ENCODE results near the gene SPTB. TPM values are rescaled to one million over a fixed set of nuclear protein-coding genes. Genes with fewer than 3 reads are reported as not detected.
A peak's percentile ranks its signal among the peaks of the same experiment; 100 is the strongest.

Gene SPTB
- total and polyA plus RNA-seq, 7 experiments from 2014 or later, result 0.05 to 0.12 (median 0.05) TPM; not detected in 4

- Histone ChIP-seq H3K27ac (ENCODE audit: low read depth, low read length) (no peak overlapping the region), H3K4me3 (ENCODE audit: low read length) (no peak overlapping the region), H3K4me1 (ENCODE audit: control insufficient read depth in 2 of 2, insufficient read depth in 2 of 2, low read length in 2 of 2) (peaks cover 15 to 45% of the 10 kb centered on the region in 2 donors), H3K27me3 (ENCODE audit: control insufficient read depth in 2 of 2, insufficient read depth in 2 of 2, low read length in 2 of 2) (peaks cover 3 to 14% of the 10 kb centered on the region in 2 donors), H3K9me3 (ENCODE audit: control insufficient read depth in 2 of 3, low read length in 3 of 3) (no peaks in the 10 kb centered on the region), H3K36me3 (ENCODE audit: control insufficient read depth in 2 of 3, insufficient read depth in 3 of 3, low read length in 3 of 3) (no peaks in the 10 kb centered on the region)
- intact Hi-C loops (cut with micrococcal nuclease), result no loop called here
- POLR2A ChIA-PET, result no interaction called here
- Mint-ChIP-seq H3K9me3 (peaks cover 0 to 2% (median 0%) of the 10 kb centered on the region in 11 donors), H3K4me1 (peaks cover 15 to 65% (median 29%) of the 10 kb centered on the region in 7 donors), H3K27me3 (peaks cover 38 to 78% (median 59%) of the 10 kb centered on the region in 5 donors), H3K4me3 (no peak overlapping the region), H3K36me3 (peaks cover 0 to 12% (median 0%) of the 10 kb centered on the region in 5 donors), H3K27ac (no peak overlapping the region)
- CTCF ChIA-PET, result no interaction called here
- no peak for DNase-seq
- ATAC-seq, result no peak
These were observed 178.0 kb downstream of the SPTB start for GRCh38 chr14:64701660-64702059.

- Histone ChIP-seq H3K4me3 (ENCODE audit: low read length) (no peak overlapping the region), H3K27ac (ENCODE audit: low read depth, low read length) (no peak overlapping the region), H3K36me3 (ENCODE audit: control insufficient read depth in 2 of 3, insufficient read depth in 3 of 3, low read length in 3 of 3) (no peaks in the 10 kb centered on the region), H3K27me3 (ENCODE audit: control insufficient read depth in 2 of 2, insufficient read depth in 2 of 2, low read length in 2 of 2) (peaks cover 2 to 14% of the 10 kb centered on the region in 2 donors), H3K4me1 (ENCODE audit: control insufficient read depth in 2 of 2, insufficient read depth in 2 of 2, low read length in 2 of 2) (peaks cover 15 to 42% of the 10 kb centered on the region in 2 donors), H3K9me3 (ENCODE audit: control insufficient read depth in 2 of 3, low read length in 3 of 3) (no peaks in the 10 kb centered on the region)
- DNase-seq, result no peak
- H3K4me3 Mint-ChIP-seq, result no peak overlapping the region
- POLR2A ChIA-PET, result no interaction called here
- CTCF ChIA-PET, result no interaction called here
- peaks cover 0 to 11% (median 0%) of the 10 kb centered on the region in 5 donors for H3K36me3 Mint-ChIP-seq
- peaks cover 37 to 81% (median 56%) of the 10 kb centered on the region in 5 donors for H3K27me3 Mint-ChIP-seq
- peaks cover 0 to 2% (median 0%) of the 10 kb centered on the region in 11 donors for H3K9me3 Mint-ChIP-seq
- no peak for ATAC-seq
- H3K4me1 Mint-ChIP-seq, result peaks cover 15 to 65% (median 27%) of the 10 kb centered on the region in 7 donors
- intact Hi-C loops (cut with micrococcal nuclease), result no loop called here
- no peak overlapping the region for H3K27ac Mint-ChIP-seq
These were observed 178.8 kb downstream of the SPTB start for GRCh38 chr14:64700894-64701293.

- intact Hi-C loops (cut with micrococcal nuclease), result no loop called here
- DNase-seq, result no peak
- H3K27ac Mint-ChIP-seq, result peak overlapping the region in 1 of 9 donors; percentile 5
- H3K9me3 ChIP-seq (ENCODE audit: control insufficient read depth in 2 of 3, low read length in 3 of 3), result no peaks in the 10 kb centered on the region
- H3K27me3 Mint-ChIP-seq, result peaks cover 31 to 81% (median 50%) of the 10 kb centered on the region in 5 donors
- H3K4me3 ChIP-seq (ENCODE audit: low read length), result no peak overlapping the region
- H3K36me3 Mint-ChIP-seq, result peaks cover 0 to 7% (median 0%) of the 10 kb centered on the region in 5 donors
- no peak overlapping the region for H3K27ac ChIP-seq (ENCODE audit: low read depth, low read length)
- H3K4me1 ChIP-seq (ENCODE audit: control insufficient read depth in 2 of 2, insufficient read depth in 2 of 2, low read length in 2 of 2), result peaks cover 15 to 42% of the 10 kb centered on the region in 2 donors
- H3K4me3 Mint-ChIP-seq, result no peak overlapping the region
- POLR2A ChIA-PET, result no interaction called here
- no peak for ATAC-seq
- no peaks in the 10 kb centered on the region for H3K36me3 ChIP-seq (ENCODE audit: control insufficient read depth in 2 of 3, insufficient read depth in 3 of 3, low read length in 3 of 3)
- H3K27me3 ChIP-seq (ENCODE audit: control insufficient read depth in 2 of 2, insufficient read depth in 2 of 2, low read length in 2 of 2), result peaks cover 0 to 14% of the 10 kb centered on the region in 2 donors
- H3K9me3 Mint-ChIP-seq, result peaks cover 0 to 2% (median 0%) of the 10 kb centered on the region in 11 donors
- CTCF ChIA-PET, result interaction anchor here (1.7 kb wide), 1 partner anchor 26 kb away, joined by 5 read pairs; no protein-coding TSS in a partner anchor
- peaks cover 15 to 59% (median 21%) of the 10 kb centered on the region in 7 donors for H3K4me1 Mint-ChIP-seq
These were observed 179.4 kb downstream of the SPTB start for GRCh38 chr14:64700290-64700689.

- ATAC-seq (peak; percentile 83), DNase-seq (no peak)
- Mint-ChIP-seq H3K4me1 (peaks cover 15 to 57% (median 21%) of the 10 kb centered on the region in 7 donors), H3K9me3 (peaks cover 0 to 2% (median 0%) of the 10 kb centered on the region in 11 donors), H3K27me3 (peaks cover 31 to 88% (median 49%) of the 10 kb centered on the region in 5 donors), H3K36me3 (peaks cover 0 to 7% (median 0%) of the 10 kb centered on the region in 5 donors), H3K27ac (peak overlapping the region in 1 of 9 donors; percentile 65), H3K4me3 (peak overlapping the region in 1 of 10 donors; percentile 44)
- Histone ChIP-seq H3K36me3 (ENCODE audit: control insufficient read depth in 2 of 3, insufficient read depth in 3 of 3, low read length in 3 of 3) (no peaks in the 10 kb centered on the region), H3K27ac (ENCODE audit: low read depth, low read length) (no peak overlapping the region), H3K4me3 (ENCODE audit: low read length) (no peak overlapping the region), H3K27me3 (ENCODE audit: control insufficient read depth in 2 of 2, insufficient read depth in 2 of 2, low read length in 2 of 2) (peaks cover 0 to 9% of the 10 kb centered on the region in 2 donors), H3K9me3 (ENCODE audit: control insufficient read depth in 2 of 3, low read length in 3 of 3) (no peaks in the 10 kb centered on the region), H3K4me1 (ENCODE audit: control insufficient read depth in 2 of 2, insufficient read depth in 2 of 2, low read length in 2 of 2) (peaks cover 14 to 42% of the 10 kb centered on the region in 2 donors)
- intact Hi-C loops (cut with micrococcal nuclease), result loop anchor here in 1 of 2 donors (2.0 kb wide), 1 partner anchor 26 kb away; no protein-coding TSS in a partner anchor
- ChIA-PET CTCF (interaction anchor here (0.7 to 1.7 kb wide), 3 partner anchors 9 to 29 kb away, joined by 3 to 5 read pairs (median 3); no protein-coding TSS in a partner anchor), POLR2A (no interaction called here)
These were observed 180.8 kb downstream of the SPTB start for GRCh38 chr14:64698903-64699302.

GRCh38 chr14:64696355-64696857 lies 183.3 kb downstream of the SPTB start:
- ChIA-PET POLR2A (no interaction called here), CTCF (no interaction called here)
- Histone ChIP-seq H3K36me3 (ENCODE audit: control insufficient read depth in 2 of 3, insufficient read depth in 3 of 3, low read length in 3 of 3) (no peaks in the 10 kb centered on the region), H3K27me3 (ENCODE audit: control insufficient read depth in 2 of 2, insufficient read depth in 2 of 2, low read length in 2 of 2) (no peaks in the 10 kb centered on the region), H3K4me1 (ENCODE audit: control insufficient read depth in 2 of 2, insufficient read depth in 2 of 2, low read length in 2 of 2) (peaks cover 0 to 26% of the 10 kb centered on the region in 2 donors), H3K9me3 (ENCODE audit: control insufficient read depth in 2 of 3, low read length in 3 of 3) (no peaks in the 10 kb centered on the region), H3K4me3 (ENCODE audit: low read length) (no peak overlapping the region), H3K27ac (ENCODE audit: low read depth, low read length) (no peak overlapping the region)
- H3K36me3 Mint-ChIP-seq, result peaks cover 0 to 4% (median 0%) of the 10 kb centered on the region in 5 donors
- H3K9me3 Mint-ChIP-seq, result peaks cover 0 to 2% (median 0%) of the 10 kb centered on the region in 11 donors
- no peak overlapping the region for H3K4me3 Mint-ChIP-seq
- DNase-seq, result no peak
- H3K27me3 Mint-ChIP-seq, result peaks cover 8 to 76% (median 24%) of the 10 kb centered on the region in 5 donors
- no peak overlapping the region for H3K27ac Mint-ChIP-seq
- H3K4me1 Mint-ChIP-seq, result peaks cover 0 to 51% (median 7%) of the 10 kb centered on the region in 7 donors
- ATAC-seq, result peak; percentile 61
- intact Hi-C loops (cut with micrococcal nuclease), result no loop called here

Small RNAs within 50 kb of the gene (microRNA-seq; reads per million reads assigned to microRNA genes)
- not detected for gene MIR7855 (ENCODE audit: borderline microRNAs expressed)

Other genes with a start within 250 kb of the SPTB start
- gene PLEKHG3, start 175.5 kb downstream of the SPTB start, total RNA-seq, result 10 to 100 TPM in 2 of 5 experiments, 1 to 10 TPM in 3; 1.2 to 43.6 (median 6.0) TPM
- gene PLEKHG3, start 175.5 kb downstream of the SPTB start, polyA plus RNA-seq, result under 1 TPM; 0.17 to 0.44 TPM
- 100 to 1,000 TPM in 2 of 5 experiments, 10 to 100 TPM in 3; 71.9 to 117 (median 80.7) TPM for gene CHURC1, start 34.5 kb upstream of the SPTB start, total RNA-seq
- 100 to 1,000 TPM; 177 to 204 TPM for gene CHURC1, start 34.5 kb upstream of the SPTB start, polyA plus RNA-seq
- not detected for gene GPX2, start 62.8 kb upstream of the SPTB start, total RNA-seq
- gene GPX2, start 62.8 kb upstream of the SPTB start, polyA plus RNA-seq, result not detected
- 1 to 10 TPM; 4.9 to 7.1 (median 5.9) TPM for gene RAB15, start 92.4 kb upstream of the SPTB start, total RNA-seq
- 10 to 100 TPM in 1 of 2 donors, 1 to 10 TPM in 1; 4.7 to 11.1 TPM for gene RAB15, start 92.4 kb upstream of the SPTB start, polyA plus RNA-seq
- gene FNTB, start 107.0 kb upstream of the SPTB start, total RNA-seq, result 10 to 100 TPM; 10.4 to 19.7 (median 12.9) TPM
- 1 to 10 TPM; 4.0 to 7.7 TPM for gene FNTB, start 107.0 kb upstream of the SPTB start, polyA plus RNA-seq
- gene MAX, start 222.6 kb upstream of the SPTB start, total RNA-seq, result 100 to 1,000 TPM; 164 to 236 (median 202) TPM
- 100 to 1,000 TPM; 145 to 158 TPM for gene MAX, start 222.6 kb upstream of the SPTB start, polyA plus RNA-seq